ENCODE measurements around the gene CNTNAP2.

The CNTNAP2 gene

GRCh38 chr7:148347981-148348380 lies 2231.4 kb downstream of the CNTNAP2 start:
- Histone ChIP-seq H3K27me3 (replicated peaks; ENCODE audit: control insufficient read depth, insufficient read depth, low read length, poor library complexity, severe bottlenecking) (no peaks in the 10 kb centered on the region), H3K36me3 (ENCODE audit: control insufficient read depth, insufficient read depth, low read length) (no peaks in the 10 kb centered on the region), H3K27ac (ENCODE audit: insufficient read depth, low read length, poor library complexity, severe bottlenecking) (no peak overlapping the region), H3K4me3 (ENCODE audit: insufficient read depth, low read depth, low read length, poor library complexity, severe bottlenecking) (no peak overlapping the region), H3K9me3 (ENCODE audit: control insufficient read depth, low read length) (no peaks in the 10 kb centered on the region), H3K4me1 (ENCODE audit: control insufficient read depth, insufficient read depth, low read length, poor library complexity, severe bottlenecking) (no peaks in the 10 kb centered on the region)
- DNase-seq, result no peak

GRCh38 chr7:148348466-148348865 lies 2231.9 kb downstream of the CNTNAP2 start:
- Histone ChIP-seq H3K9me3 (ENCODE audit: control insufficient read depth, low read length) (no peaks in the 10 kb centered on the region), H3K27ac (ENCODE audit: insufficient read depth, low read length, poor library complexity, severe bottlenecking) (no peak overlapping the region), H3K27me3 (replicated peaks; ENCODE audit: control insufficient read depth, insufficient read depth, low read length, poor library complexity, severe bottlenecking) (no peaks in the 10 kb centered on the region), H3K4me1 (ENCODE audit: control insufficient read depth, insufficient read depth, low read length, poor library complexity, severe bottlenecking) (no peaks in the 10 kb centered on the region), H3K4me3 (ENCODE audit: insufficient read depth, low read depth, low read length, poor library complexity, severe bottlenecking) (no peak overlapping the region), H3K36me3 (ENCODE audit: control insufficient read depth, insufficient read depth, low read length) (no peaks in the 10 kb centered on the region)
- no peak for DNase-seq

- Histone ChIP-seq H3K27me3 (replicated peaks; ENCODE audit: control insufficient read depth, insufficient read depth, low read length, poor library complexity, severe bottlenecking) (no peaks in the 10 kb centered on the region), H3K9me3 (ENCODE audit: control insufficient read depth, low read length) (no peaks in the 10 kb centered on the region), H3K4me1 (ENCODE audit: control insufficient read depth, insufficient read depth, low read length, poor library complexity, severe bottlenecking) (no peaks in the 10 kb centered on the region), H3K4me3 (ENCODE audit: insufficient read depth, low read depth, low read length, poor library complexity, severe bottlenecking) (no peak overlapping the region), H3K27ac (ENCODE audit: insufficient read depth, low read length, poor library complexity, severe bottlenecking) (no peak overlapping the region), H3K36me3 (ENCODE audit: control insufficient read depth, insufficient read depth, low read length) (no peaks in the 10 kb centered on the region)
- DNase-seq, result no peak
These were observed 2239.7 kb downstream of the CNTNAP2 start for GRCh38 chr7:148356303-148356702.

GRCh38 chr7:148362541-148362940 lies 2245.9 kb downstream of the CNTNAP2 start:
- Histone ChIP-seq H3K36me3 (ENCODE audit: control insufficient read depth, insufficient read depth, low read length) (no peaks in the 10 kb centered on the region), H3K27ac (ENCODE audit: insufficient read depth, low read length, poor library complexity, severe bottlenecking) (no peak overlapping the region), H3K4me1 (ENCODE audit: control insufficient read depth, insufficient read depth, low read length, poor library complexity, severe bottlenecking) (no peaks in the 10 kb centered on the region), H3K9me3 (ENCODE audit: control insufficient read depth, low read length) (no peaks in the 10 kb centered on the region), H3K27me3 (replicated peaks; ENCODE audit: control insufficient read depth, insufficient read depth, low read length, poor library complexity, severe bottlenecking) (no peaks in the 10 kb centered on the region), H3K4me3 (ENCODE audit: insufficient read depth, low read depth, low read length, poor library complexity, severe bottlenecking) (no peak overlapping the region)
- DNase-seq, result no peak

GRCh38 chr7:148367731-148368475 lies 2251.3 kb downstream of the CNTNAP2 start:
- Histone ChIP-seq H3K4me1 (ENCODE audit: control insufficient read depth, insufficient read depth, low read length, poor library complexity, severe bottlenecking) (no peaks in the 10 kb centered on the region), H3K27me3 (replicated peaks; ENCODE audit: control insufficient read depth, insufficient read depth, low read length, poor library complexity, severe bottlenecking) (no peaks in the 10 kb centered on the region), H3K9me3 (ENCODE audit: control insufficient read depth, low read length) (no peaks in the 10 kb centered on the region), H3K36me3 (ENCODE audit: control insufficient read depth, insufficient read depth, low read length) (no peaks in the 10 kb centered on the region), H3K4me3 (ENCODE audit: insufficient read depth, low read depth, low read length, poor library complexity, severe bottlenecking) (no peak overlapping the region), H3K27ac (ENCODE audit: insufficient read depth, low read length, poor library complexity, severe bottlenecking) (no peak overlapping the region)
- DNase-seq, result no peak

- H3K4me3 ChIP-seq (ENCODE audit: insufficient read depth, low read depth, low read length, poor library complexity, severe bottlenecking), result no peak overlapping the region
- no peak overlapping the region for H3K27ac ChIP-seq (ENCODE audit: insufficient read depth, low read length, poor library complexity, severe bottlenecking)
- H3K36me3 ChIP-seq (ENCODE audit: control insufficient read depth, insufficient read depth, low read length), result no peaks in the 10 kb centered on the region
- no peak for DNase-seq
- no peaks in the 10 kb centered on the region for H3K9me3 ChIP-seq (ENCODE audit: control insufficient read depth, low read length)
- H3K4me1 ChIP-seq (ENCODE audit: control insufficient read depth, insufficient read depth, low read length, poor library complexity, severe bottlenecking), result no peaks in the 10 kb centered on the region
- no peaks in the 10 kb centered on the region for H3K27me3 ChIP-seq (replicated peaks; ENCODE audit: control insufficient read depth, insufficient read depth, low read length, poor library complexity, severe bottlenecking)
These were observed 2252.0 kb downstream of the CNTNAP2 start for GRCh38 chr7:148368562-148368961.

- Histone ChIP-seq H3K36me3 (ENCODE audit: control insufficient read depth, insufficient read depth, low read length) (no peaks in the 10 kb centered on the region), H3K4me1 (ENCODE audit: control insufficient read depth, insufficient read depth, low read length, poor library complexity, severe bottlenecking) (no peaks in the 10 kb centered on the region), H3K27me3 (replicated peaks; ENCODE audit: control insufficient read depth, insufficient read depth, low read length, poor library complexity, severe bottlenecking) (no peaks in the 10 kb centered on the region), H3K27ac (ENCODE audit: insufficient read depth, low read length, poor library complexity, severe bottlenecking) (no peak overlapping the region), H3K9me3 (ENCODE audit: control insufficient read depth, low read length) (no peaks in the 10 kb centered on the region), H3K4me3 (ENCODE audit: insufficient read depth, low read depth, low read length, poor library complexity, severe bottlenecking) (no peak overlapping the region)
- no peak for DNase-seq
These were observed 2254.8 kb downstream of the CNTNAP2 start for GRCh38 chr7:148371280-148371937.

- H3K36me3 ChIP-seq (ENCODE audit: control insufficient read depth, insufficient read depth, low read length), result no peaks in the 10 kb centered on the region
- H3K4me3 ChIP-seq (ENCODE audit: insufficient read depth, low read depth, low read length, poor library complexity, severe bottlenecking), result no peak overlapping the region
- H3K9me3 ChIP-seq (ENCODE audit: control insufficient read depth, low read length), result no peaks in the 10 kb centered on the region
- H3K27ac ChIP-seq (ENCODE audit: insufficient read depth, low read length, poor library complexity, severe bottlenecking), result no peak overlapping the region
- no peaks in the 10 kb centered on the region for H3K27me3 ChIP-seq (replicated peaks; ENCODE audit: control insufficient read depth, insufficient read depth, low read length, poor library complexity, severe bottlenecking)
- DNase-seq, result no peak
- H3K4me1 ChIP-seq (ENCODE audit: control insufficient read depth, insufficient read depth, low read length, poor library complexity, severe bottlenecking), result no peaks in the 10 kb centered on the region
These were observed 2258.0 kb downstream of the CNTNAP2 start for GRCh38 chr7:148374396-148375259.

- Histone ChIP-seq H3K27ac (ENCODE audit: insufficient read depth, low read length, poor library complexity, severe bottlenecking) (no peak overlapping the region), H3K36me3 (ENCODE audit: control insufficient read depth, insufficient read depth, low read length) (no peaks in the 10 kb centered on the region), H3K9me3 (ENCODE audit: control insufficient read depth, low read length) (no peaks in the 10 kb centered on the region), H3K4me1 (ENCODE audit: control insufficient read depth, insufficient read depth, low read length, poor library complexity, severe bottlenecking) (no peaks in the 10 kb centered on the region), H3K4me3 (ENCODE audit: insufficient read depth, low read depth, low read length, poor library complexity, severe bottlenecking) (no peak overlapping the region), H3K27me3 (replicated peaks; ENCODE audit: control insufficient read depth, insufficient read depth, low read length, poor library complexity, severe bottlenecking) (no peaks in the 10 kb centered on the region)
- DNase-seq, result no peak
These were observed 2263.1 kb downstream of the CNTNAP2 start for GRCh38 chr7:148379677-148380076.
